ENCODE results near the gene WDR36. TPM values are rescaled to one million over a fixed set of nuclear protein-coding genes. Genes with fewer than 3 reads are reported as not detected.

Gene WDR36
- total and polyA plus RNA-seq, 10 of the 15 experiments (the other 5 are each of a cell fraction or from before 2014, with no cell fraction given) = 13.3 to 61.8 (median 47.0) TPM

DNA sequence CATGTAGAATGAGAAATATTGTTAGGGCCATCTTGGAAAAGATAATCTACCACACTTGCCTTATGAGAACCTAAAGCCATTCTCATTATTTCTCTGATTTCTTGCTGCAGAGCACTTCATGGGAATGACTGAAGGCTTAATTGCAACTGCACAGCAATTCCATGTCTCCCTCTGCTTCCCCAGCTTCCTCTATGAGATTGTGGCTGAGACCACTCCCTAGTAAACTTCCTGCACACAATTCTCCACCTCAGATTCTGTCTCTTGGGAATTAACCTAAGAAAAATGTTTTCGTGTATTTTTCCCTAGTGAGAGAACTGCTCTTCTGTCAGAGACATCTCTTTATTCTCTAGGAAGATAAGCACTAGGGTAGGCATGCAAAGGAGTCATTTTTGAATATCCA, 76.5 kb downstream of the WDR36 start:
- RAD21 ChIA-PET (ENCODE audit: unreplicated experiment) = interaction anchor here (3.1 kb wide), 1 partner anchor 109 kb away, joined by 22 read pairs; no protein-coding TSS in a partner anchor
- no TSS peak for BruUV-seq (replicated peaks)

GRCh38 chr5:111169269-111169668, 77.1 kb downstream of the WDR36 start:
- Histone ChIP-seq H3K79me2 (ENCODE audit: control insufficient read depth, insufficient read depth, low read length) (no peaks in the 10 kb centered on the region), H2AFZ (ENCODE audit: control insufficient read depth, low read depth, low read length) (no peak overlapping the region), H4K20me1 (ENCODE audit: control insufficient read depth, insufficient read depth) (no peaks in the 10 kb centered on the region), H3K27me3 (replicated peaks in 1 of 2; ENCODE audit: control insufficient read depth in 2 of 2, insufficient read depth in 2 of 2, low read length in 1 of 2) (no peaks in the 10 kb centered on the region), H3K27ac (ENCODE audit: control insufficient read depth, insufficient read depth) (no peak overlapping the region), H3K4me2 (ENCODE audit: control insufficient read depth, insufficient read depth) (no peak overlapping the region), H3K36me3 (ENCODE audit: control insufficient read depth in 2 of 2, insufficient read depth in 2 of 2, low read length in 1 of 2) (no peaks in the 10 kb centered on the region), H3K9ac (ENCODE audit: control insufficient read depth, insufficient read depth, low read length) (no peak overlapping the region), H3K9me3 (replicated peaks; ENCODE audit: control insufficient read depth, insufficient read depth, low read length) (no peaks in the 10 kb centered on the region), H3K4me1 (ENCODE audit: control insufficient read depth, insufficient read depth, low read length) (no peaks in the 10 kb centered on the region), H3K4me3 (no peak overlapping the region)
- ATAC-seq (no peak), DNase-seq (ENCODE audit: low read depth, low spot score) (no peak), FAIRE-seq (no peak)
- WGBS (ENCODE audit: insufficient coverage, insufficient replicate concordance, low lambda C conversion rate, missing lambda C conversion rate) = 93% methylated on average over 2 of the region's 2 CpGs
- in situ Hi-C loops (cut with MboI) = loop anchor here (10.0 kb wide), 2 partner anchors 306 to 976 kb away; no protein-coding TSS in a partner anchor
- CTCF ChIA-PET = interaction anchor here (0.8 to 4.3 kb wide), 4 partner anchors 9 to 109 kb away, joined by 3 to 22 read pairs (median 4); no protein-coding TSS in a partner anchor
- RAD21 ChIA-PET (ENCODE audit: unreplicated experiment) = interaction anchor here (3.1 kb wide), 1 partner anchor 108 kb away, joined by 22 read pairs; no protein-coding TSS in a partner anchor
- intact Hi-C loops (cut with micrococcal nuclease; ENCODE audit: unreplicated experiment) = no loop called here
- POLR2A ChIA-PET = interaction anchor here (0.5 kb wide), 1 partner anchor 168 kb away, joined by 4 read pairs; no protein-coding TSS in a partner anchor
- no TSS peak for BruUV-seq (replicated peaks)
- SMC1A ChIA-PET (ENCODE audit: uncharacterized antibody, unreplicated experiment) = interaction anchor here (0.6 to 17.1 kb wide), 4 partner anchors 10 to 110 kb away, joined by 3 to 324 read pairs (median 17); no protein-coding TSS in a partner anchor
- TF ChIP-seq CBFB (IDR thresholded peaks at IDR 0.05; ENCODE audit: low read depth) = no peak
- TF ChIP-seq GABPA (IDR thresholded peaks at IDR 0.05; ENCODE audit: low read depth) = no peak
- no peak for TF ChIP-seq NFXL1 (IDR thresholded peaks at IDR 0.05; ENCODE audit: borderline replicate concordance)
- no peak for TF ChIP-seq ZNF24 (IDR thresholded peaks at IDR 0.05)
- TF ChIP-seq, protein P1, sequence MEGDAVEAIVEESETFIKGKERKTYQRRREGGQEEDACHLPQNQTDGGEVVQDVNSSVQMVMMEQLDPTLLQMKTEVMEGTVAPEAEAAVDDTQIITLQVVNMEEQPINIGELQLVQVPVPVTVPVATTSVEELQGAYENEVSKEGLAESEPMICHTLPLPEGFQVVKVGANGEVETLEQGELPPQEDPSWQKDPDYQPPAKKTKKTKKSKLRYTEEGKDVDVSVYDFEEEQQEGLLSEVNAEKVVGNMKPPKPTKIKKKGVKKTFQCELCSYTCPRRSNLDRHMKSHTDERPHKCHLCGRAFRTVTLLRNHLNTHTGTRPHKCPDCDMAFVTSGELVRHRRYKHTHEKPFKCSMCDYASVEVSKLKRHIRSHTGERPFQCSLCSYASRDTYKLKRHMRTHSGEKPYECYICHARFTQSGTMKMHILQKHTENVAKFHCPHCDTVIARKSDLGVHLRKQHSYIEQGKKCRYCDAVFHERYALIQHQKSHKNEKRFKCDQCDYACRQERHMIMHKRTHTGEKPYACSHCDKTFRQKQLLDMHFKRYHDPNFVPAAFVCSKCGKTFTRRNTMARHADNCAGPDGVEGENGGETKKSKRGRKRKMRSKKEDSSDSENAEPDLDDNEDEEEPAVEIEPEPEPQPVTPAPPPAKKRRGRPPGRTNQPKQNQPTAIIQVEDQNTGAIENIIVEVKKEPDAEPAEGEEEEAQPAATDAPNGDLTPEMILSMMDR (IDR thresholded peaks at IDR 0.05 in 2 of 3, conservative IDR thresholded peaks at IDR 0.05 in 1 of 3; ENCODE audit: control insufficient read depth in 2 of 3, extremely low read depth in 1 of 3, insufficient read depth in 1 of 3, low read depth in 3 of 3, low read length in 3 of 3) = no peak
- no peak for TF ChIP-seq PML (IDR thresholded peaks at IDR 0.05; ENCODE audit: low read length)
- TF ChIP-seq, protein P2, sequence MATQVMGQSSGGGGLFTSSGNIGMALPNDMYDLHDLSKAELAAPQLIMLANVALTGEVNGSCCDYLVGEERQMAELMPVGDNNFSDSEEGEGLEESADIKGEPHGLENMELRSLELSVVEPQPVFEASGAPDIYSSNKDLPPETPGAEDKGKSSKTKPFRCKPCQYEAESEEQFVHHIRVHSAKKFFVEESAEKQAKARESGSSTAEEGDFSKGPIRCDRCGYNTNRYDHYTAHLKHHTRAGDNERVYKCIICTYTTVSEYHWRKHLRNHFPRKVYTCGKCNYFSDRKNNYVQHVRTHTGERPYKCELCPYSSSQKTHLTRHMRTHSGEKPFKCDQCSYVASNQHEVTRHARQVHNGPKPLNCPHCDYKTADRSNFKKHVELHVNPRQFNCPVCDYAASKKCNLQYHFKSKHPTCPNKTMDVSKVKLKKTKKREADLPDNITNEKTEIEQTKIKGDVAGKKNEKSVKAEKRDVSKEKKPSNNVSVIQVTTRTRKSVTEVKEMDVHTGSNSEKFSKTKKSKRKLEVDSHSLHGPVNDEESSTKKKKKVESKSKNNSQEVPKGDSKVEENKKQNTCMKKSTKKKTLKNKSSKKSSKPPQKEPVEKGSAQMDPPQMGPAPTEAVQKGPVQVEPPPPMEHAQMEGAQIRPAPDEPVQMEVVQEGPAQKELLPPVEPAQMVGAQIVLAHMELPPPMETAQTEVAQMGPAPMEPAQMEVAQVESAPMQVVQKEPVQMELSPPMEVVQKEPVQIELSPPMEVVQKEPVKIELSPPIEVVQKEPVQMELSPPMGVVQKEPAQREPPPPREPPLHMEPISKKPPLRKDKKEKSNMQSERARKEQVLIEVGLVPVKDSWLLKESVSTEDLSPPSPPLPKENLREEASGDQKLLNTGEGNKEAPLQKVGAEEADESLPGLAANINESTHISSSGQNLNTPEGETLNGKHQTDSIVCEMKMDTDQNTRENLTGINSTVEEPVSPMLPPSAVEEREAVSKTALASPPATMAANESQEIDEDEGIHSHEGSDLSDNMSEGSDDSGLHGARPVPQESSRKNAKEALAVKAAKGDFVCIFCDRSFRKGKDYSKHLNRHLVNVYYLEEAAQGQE (IDR thresholded peaks at IDR 0.05; ENCODE audit: low read depth, low read length) = no peak
- TF ChIP-seq, protein P3, sequence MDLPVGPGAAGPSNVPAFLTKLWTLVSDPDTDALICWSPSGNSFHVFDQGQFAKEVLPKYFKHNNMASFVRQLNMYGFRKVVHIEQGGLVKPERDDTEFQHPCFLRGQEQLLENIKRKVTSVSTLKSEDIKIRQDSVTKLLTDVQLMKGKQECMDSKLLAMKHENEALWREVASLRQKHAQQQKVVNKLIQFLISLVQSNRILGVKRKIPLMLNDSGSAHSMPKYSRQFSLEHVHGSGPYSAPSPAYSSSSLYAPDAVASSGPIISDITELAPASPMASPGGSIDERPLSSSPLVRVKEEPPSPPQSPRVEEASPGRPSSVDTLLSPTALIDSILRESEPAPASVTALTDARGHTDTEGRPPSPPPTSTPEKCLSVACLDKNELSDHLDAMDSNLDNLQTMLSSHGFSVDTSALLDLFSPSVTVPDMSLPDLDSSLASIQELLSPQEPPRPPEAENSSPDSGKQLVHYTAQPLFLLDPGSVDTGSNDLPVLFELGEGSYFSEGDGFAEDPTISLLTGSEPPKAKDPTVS (IDR thresholded peaks at IDR 0.05; ENCODE audit: low read depth, low read length) = no peak

More for the DNA sequence above, 76.5 kb downstream of the WDR36 start:
- no peak for TF ChIP-seq TARDBP (IDR thresholded peaks at IDR 0.05; ENCODE audit: borderline replicate concordance)
- TF ChIP-seq ZNF274 (IDR thresholded peaks at IDR 0.05; ENCODE audit: insufficient read depth, insufficient read length) = no peak
- in situ Hi-C loops (cut with MboI) (loop anchor here (10.0 kb wide), 2 partner anchors 306 to 976 kb away; no protein-coding TSS in a partner anchor), intact Hi-C loops (cut with micrococcal nuclease; ENCODE audit: unreplicated experiment) (no loop called here)
- H3K9ac ChIP-seq (ENCODE audit: control insufficient read depth, insufficient read depth, low read length) = no peak overlapping the region
- ChIA-PET SMC1A (ENCODE audit: uncharacterized antibody, unreplicated experiment) (interaction anchor here (2.5 to 17.1 kb wide), 3 partner anchors 10 to 111 kb away, joined by 6 to 324 read pairs (median 28); no protein-coding TSS in a partner anchor), CTCF (interaction anchor here (0.8 to 4.3 kb wide), 4 partner anchors 8 to 110 kb away, joined by 3 to 22 read pairs (median 4); no protein-coding TSS in a partner anchor), POLR2A (interaction anchor here (0.5 kb wide), 1 partner anchor 168 kb away, joined by 4 read pairs; no protein-coding TSS in a partner anchor)
- no peaks in the 10 kb centered on the region for H3K4me1 ChIP-seq (ENCODE audit: control insufficient read depth, insufficient read depth, low read length)
- DNase-seq (ENCODE audit: low read depth, low spot score) = no peak
- WGBS (ENCODE audit: insufficient coverage, insufficient replicate concordance, low lambda C conversion rate, missing lambda C conversion rate) = 0% methylated on average over 1 of the region's 1 CpG
- H3K27ac ChIP-seq (ENCODE audit: control insufficient read depth, insufficient read depth) = no peak overlapping the region
- no peaks in the 10 kb centered on the region for H3K79me2 ChIP-seq (ENCODE audit: control insufficient read depth, insufficient read depth, low read length)
- H3K36me3 ChIP-seq (ENCODE audit: control insufficient read depth in 2 of 2, insufficient read depth in 2 of 2, low read length in 1 of 2) = no peaks in the 10 kb centered on the region
- H3K27me3 ChIP-seq (replicated peaks in 1 of 2; ENCODE audit: control insufficient read depth in 2 of 2, insufficient read depth in 2 of 2, low read length in 1 of 2) = no peaks in the 10 kb centered on the region
- H3K9me3 ChIP-seq (replicated peaks; ENCODE audit: control insufficient read depth, insufficient read depth, low read length) = no peaks in the 10 kb centered on the region
- H2AFZ ChIP-seq (ENCODE audit: control insufficient read depth, low read depth, low read length) = no peak overlapping the region
- ATAC-seq = no peak
- H3K4me3 ChIP-seq = no peak overlapping the region
- no peaks in the 10 kb centered on the region for H4K20me1 ChIP-seq (ENCODE audit: control insufficient read depth, insufficient read depth)
- FAIRE-seq = no peak
- H3K4me2 ChIP-seq (ENCODE audit: control insufficient read depth, insufficient read depth) = no peak overlapping the region

Data from GM12878 (cell line).